ENCODE results near the gene CLEC12A.
A peak's percentile ranks its signal among the peaks of the same experiment; 100 is the strongest.
"Not testable (repeated sequence)": the region's sequence is repeated elsewhere in the genome, so short reads cannot be mapped to it uniquely, and the experiment has no call there.

The CLEC12A gene

DNA sequence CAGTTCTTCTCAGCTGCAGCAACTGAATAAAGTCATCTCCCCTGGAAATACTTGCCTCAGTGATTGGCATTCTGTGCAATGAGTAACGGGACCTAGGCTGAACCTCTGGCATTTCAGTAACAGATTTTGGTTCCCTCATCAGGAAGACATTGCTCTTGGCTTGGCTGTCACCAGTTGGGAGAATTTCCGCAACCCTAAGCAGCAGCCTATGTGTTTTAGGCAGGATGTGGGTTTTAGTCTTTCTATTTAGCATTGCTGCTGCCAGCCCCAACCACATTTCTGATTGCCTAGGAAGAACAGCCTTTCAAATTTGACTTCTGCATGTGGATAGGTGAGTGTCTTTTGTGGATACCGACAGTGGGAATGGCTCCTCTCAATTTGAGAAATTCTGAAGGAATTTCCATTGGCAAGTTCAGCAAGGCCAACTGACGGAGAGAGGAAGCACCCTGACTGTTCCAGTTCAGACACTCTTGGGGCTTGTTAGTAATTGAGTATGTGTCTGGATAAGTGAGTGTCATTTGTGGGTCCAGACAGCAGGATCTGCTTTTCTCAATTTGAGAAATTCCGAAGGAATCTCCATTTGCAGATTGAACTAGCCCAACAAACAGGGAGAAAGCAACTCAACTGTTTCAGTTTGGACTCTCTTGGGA is 20.1 kb upstream of the CLEC12A start:
- Histone ChIP-seq H3K36me3 (ENCODE audit: insufficient read depth, low read length) (no peaks in the 10 kb centered on the region), H3K27ac (no peak overlapping the region), H3K9ac (ENCODE audit: insufficient read length) (no peak overlapping the region), H3K9me3 (ENCODE audit: low read depth, low read length) (no peaks in the 10 kb centered on the region), H3K4me3 (no peak overlapping the region)
- TF ChIP-seq FOXP2 (optimal IDR thresholded peaks at IDR 0.05; ENCODE audit: control extremely low read depth, extremely low read length, insufficient read depth) (no peak), POLR2AphosphoS5 (IDR thresholded peaks at IDR 0.05; ENCODE audit: borderline replicate concordance, low read depth, low read length) (no peak), EZH2 (IDR thresholded peaks at IDR 0.05) (no peak)
- DNase-seq (ENCODE audit: low read depth, low spot score): no peak

DNA sequence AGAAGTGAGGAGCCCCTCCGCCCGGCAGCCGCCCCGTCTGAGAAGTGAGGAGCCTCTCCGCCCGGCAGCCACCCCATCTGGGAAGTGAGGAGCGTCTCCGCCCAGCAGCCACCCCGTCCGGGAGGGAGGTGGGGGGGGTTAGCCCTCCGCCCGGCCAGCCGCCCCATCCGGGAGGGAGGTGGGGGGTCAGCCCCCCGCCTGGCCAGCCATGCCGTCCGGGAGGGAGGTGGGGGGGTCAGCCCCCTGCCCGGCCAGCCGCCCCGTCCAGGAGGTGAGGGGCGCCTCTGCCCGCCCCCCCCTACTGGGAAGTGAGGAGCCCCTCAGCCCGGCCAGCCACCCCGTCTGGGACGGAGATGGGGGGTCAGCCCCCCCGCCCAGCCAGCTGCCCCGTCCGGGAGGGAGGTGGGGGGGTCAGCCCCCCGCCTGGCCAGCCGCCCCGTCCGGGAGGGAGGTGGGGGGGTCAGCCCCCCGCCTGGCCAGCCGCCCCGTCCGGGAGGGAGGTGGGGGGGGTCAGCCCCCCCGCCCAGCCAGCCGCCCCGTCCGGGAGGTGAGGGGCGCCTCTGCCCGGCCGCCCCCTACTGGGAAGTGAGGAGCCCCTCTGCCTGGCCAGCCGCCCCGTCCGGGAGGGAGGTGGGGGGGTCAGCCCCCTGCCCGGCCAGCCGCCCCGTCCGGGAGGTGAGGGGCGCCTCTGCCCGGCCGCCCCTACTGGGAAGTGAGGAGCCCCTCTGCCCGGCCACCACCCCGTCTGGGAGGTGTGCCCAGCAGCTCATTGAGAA is 18.1 kb upstream of the CLEC12A start:
- H3K9ac ChIP-seq (ENCODE audit: insufficient read length); H3K27ac ChIP-seq; H3K36me3 ChIP-seq (ENCODE audit: insufficient read depth, low read length); H3K4me3 ChIP-seq; H3K9me3 ChIP-seq (ENCODE audit: low read depth, low read length); DNase-seq (ENCODE audit: low read depth, low spot score): not testable (repeated sequence)

DNA sequence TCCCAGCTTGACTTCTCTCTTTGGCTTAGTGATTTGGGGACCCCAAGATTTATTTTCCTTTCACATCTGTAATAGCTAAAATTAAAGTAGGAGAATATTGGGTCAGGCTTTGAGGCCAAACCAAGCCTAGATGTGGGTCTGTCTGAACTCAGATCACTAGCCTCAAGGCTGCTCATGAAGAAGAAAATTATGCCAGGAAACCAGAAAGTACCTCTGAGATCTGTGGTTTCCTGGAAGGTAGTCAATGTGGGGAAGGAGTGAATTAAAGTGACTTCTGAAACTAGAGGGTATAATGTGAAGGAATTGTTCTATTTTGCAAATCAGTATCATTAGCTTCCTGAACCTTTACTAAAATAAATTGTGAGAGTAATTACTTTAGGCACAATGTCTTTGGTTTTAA is 13.4 kb upstream of the CLEC12A start:
- no peak for DNase-seq (ENCODE audit: low read depth, low spot score)
- no peak for TF ChIP-seq EZH2 (IDR thresholded peaks at IDR 0.05)
- no peak for TF ChIP-seq FOXP2 (optimal IDR thresholded peaks at IDR 0.05; ENCODE audit: control extremely low read depth, extremely low read length, insufficient read depth)
- TF ChIP-seq POLR2AphosphoS5 (IDR thresholded peaks at IDR 0.05; ENCODE audit: borderline replicate concordance, low read depth, low read length): no peak
- no peak overlapping the region for H3K27ac ChIP-seq
- H3K4me3 ChIP-seq: no peak overlapping the region
- H3K36me3 ChIP-seq (ENCODE audit: insufficient read depth, low read length): no peaks in the 10 kb centered on the region
- H3K9me3 ChIP-seq (ENCODE audit: low read depth, low read length): no peaks in the 10 kb centered on the region
- no peak overlapping the region for H3K9ac ChIP-seq (ENCODE audit: insufficient read length)

DNA sequence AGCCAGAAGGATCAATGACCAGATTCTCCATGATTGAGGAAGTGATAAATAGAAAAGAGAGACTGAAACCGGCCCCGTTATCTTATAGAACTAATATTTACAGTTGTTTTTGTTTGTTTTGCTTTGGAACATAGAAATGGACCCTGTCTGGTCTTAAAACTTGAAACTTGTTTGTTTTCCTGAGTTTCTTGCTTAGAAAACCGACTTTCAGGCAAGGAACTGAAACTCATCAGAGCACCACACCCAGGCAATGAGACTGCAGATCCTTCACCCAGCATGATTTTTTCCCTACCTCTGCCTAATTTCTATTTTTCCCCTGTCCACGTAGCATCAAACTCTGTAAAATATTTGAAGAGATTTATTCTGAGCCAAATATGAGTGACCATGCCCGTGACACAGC is 10.6 kb upstream of the CLEC12A start:
- no peak for DNase-seq (ENCODE audit: low read depth, low spot score)
- no peak overlapping the region for H3K27ac ChIP-seq
- no peak overlapping the region for H3K4me3 ChIP-seq
- H3K9ac ChIP-seq (ENCODE audit: insufficient read length): no peak overlapping the region
- no peaks in the 10 kb centered on the region for H3K36me3 ChIP-seq (ENCODE audit: insufficient read depth, low read length)
- TF ChIP-seq POLR2AphosphoS5 (IDR thresholded peaks at IDR 0.05; ENCODE audit: borderline replicate concordance, low read depth, low read length): no peak
- H3K9me3 ChIP-seq (ENCODE audit: low read depth, low read length): no peaks in the 10 kb centered on the region

DNA sequence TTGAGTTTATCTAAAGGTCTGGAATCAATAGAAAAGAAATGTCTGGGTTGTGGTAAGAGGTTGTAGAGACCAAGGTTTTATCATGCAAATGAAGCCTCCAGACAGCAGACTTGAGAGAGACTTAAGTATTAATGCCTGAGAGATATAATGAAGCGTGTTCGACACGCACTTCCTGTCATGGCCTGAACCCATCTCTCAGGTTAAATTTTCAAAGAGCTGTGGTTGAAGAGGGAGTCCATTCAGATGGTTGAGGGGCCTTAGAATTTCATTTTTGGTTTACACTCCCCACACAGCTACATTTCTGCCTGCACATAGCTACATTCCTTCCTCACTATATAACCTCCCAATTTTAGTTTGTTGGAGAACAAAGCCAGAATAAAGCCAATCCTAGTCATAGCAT is 10.1 kb upstream of the CLEC12A start:
- TF ChIP-seq EZH2 (IDR thresholded peaks at IDR 0.05) (no peak), FOXP2 (optimal IDR thresholded peaks at IDR 0.05; ENCODE audit: control extremely low read depth, extremely low read length, insufficient read depth) (no peak), POLR2AphosphoS5 (IDR thresholded peaks at IDR 0.05; ENCODE audit: borderline replicate concordance, low read depth, low read length) (no peak; the same call in 1 of the 2 replicates)
- Histone ChIP-seq H3K4me3 (0 out of 2 replicates have a peak overlapping the region, but pooled peaks have one; percentile 20), H3K27ac (no peak overlapping the region), H3K36me3 (ENCODE audit: insufficient read depth, low read length) (no peaks in the 10 kb centered on the region), H3K9ac (ENCODE audit: insufficient read length) (no peak overlapping the region), H3K9me3 (ENCODE audit: low read depth, low read length) (no peaks in the 10 kb centered on the region)
- no peak for DNase-seq (ENCODE audit: low read depth, low spot score)

DNA sequence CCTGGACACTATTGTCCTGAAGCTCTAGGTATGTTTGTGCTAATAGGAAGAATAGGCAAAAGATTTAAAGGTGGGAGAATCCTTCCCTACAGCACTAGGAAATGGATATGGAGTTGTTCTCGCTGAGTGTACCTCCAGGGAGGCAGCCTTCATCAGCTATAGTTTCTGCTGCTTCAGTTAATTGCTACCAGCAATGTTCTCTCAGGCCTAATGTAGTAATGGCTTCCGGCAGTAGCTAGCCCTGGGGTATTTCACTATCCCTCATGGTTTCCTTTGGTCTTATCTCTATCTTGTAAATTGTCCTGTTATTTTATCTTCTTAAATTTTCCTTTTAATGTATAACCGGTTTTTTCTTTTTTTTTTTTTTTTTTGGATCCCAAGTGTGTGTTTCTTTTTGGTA is 9.3 kb upstream of the CLEC12A start:
- TF ChIP-seq POLR2AphosphoS5 (IDR thresholded peaks at IDR 0.05; ENCODE audit: borderline replicate concordance, low read depth, low read length): no peak; the same call in 1 of the 2 replicates
- TF ChIP-seq FOXP2 (optimal IDR thresholded peaks at IDR 0.05; ENCODE audit: control extremely low read depth, extremely low read length, insufficient read depth): no peak
- TF ChIP-seq EZH2 (IDR thresholded peaks at IDR 0.05): no peak
- Histone ChIP-seq H3K4me3 (no peak overlapping the region), H3K9me3 (ENCODE audit: low read depth, low read length) (no peaks in the 10 kb centered on the region), H3K36me3 (ENCODE audit: insufficient read depth, low read length) (no peaks in the 10 kb centered on the region), H3K27ac (no peak overlapping the region), H3K9ac (ENCODE audit: insufficient read length) (no peak overlapping the region)
- peak; percentile 75 for DNase-seq (ENCODE audit: low read depth, low spot score)

DNA sequence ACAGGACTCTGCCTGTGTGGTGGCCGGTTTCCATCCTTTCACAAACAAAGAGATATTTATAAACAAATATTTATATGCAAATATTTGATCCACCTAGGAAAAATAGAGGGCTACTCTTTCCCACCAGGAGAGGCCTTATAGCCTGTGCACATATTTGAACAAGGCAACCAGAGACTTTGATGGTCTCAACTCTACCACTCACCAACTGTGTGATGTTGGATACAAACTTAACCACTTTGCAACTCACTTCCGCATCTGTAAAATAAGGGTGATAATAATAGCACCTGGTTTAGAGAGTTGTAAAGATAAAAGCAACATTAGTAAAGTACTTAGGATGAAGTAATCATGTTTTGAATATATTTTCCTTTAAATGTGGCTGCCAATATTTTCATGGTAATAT is 1.5 kb upstream of the CLEC12A start:
- TF ChIP-seq FOXP2 (optimal IDR thresholded peaks at IDR 0.05; ENCODE audit: control extremely low read depth, extremely low read length, insufficient read depth): no peak
- TF ChIP-seq POLR2AphosphoS5 (IDR thresholded peaks at IDR 0.05; ENCODE audit: borderline replicate concordance, low read depth, low read length): no peak
- Histone ChIP-seq H3K9ac (ENCODE audit: insufficient read length) (no peak overlapping the region), H3K36me3 (ENCODE audit: insufficient read depth, low read length) (no peaks in the 10 kb centered on the region), H3K4me3 (no peak overlapping the region), H3K27ac (no peak overlapping the region), H3K9me3 (ENCODE audit: low read depth, low read length) (no peaks in the 10 kb centered on the region)
- no peak for DNase-seq (ENCODE audit: low read depth, low spot score)

DNA sequence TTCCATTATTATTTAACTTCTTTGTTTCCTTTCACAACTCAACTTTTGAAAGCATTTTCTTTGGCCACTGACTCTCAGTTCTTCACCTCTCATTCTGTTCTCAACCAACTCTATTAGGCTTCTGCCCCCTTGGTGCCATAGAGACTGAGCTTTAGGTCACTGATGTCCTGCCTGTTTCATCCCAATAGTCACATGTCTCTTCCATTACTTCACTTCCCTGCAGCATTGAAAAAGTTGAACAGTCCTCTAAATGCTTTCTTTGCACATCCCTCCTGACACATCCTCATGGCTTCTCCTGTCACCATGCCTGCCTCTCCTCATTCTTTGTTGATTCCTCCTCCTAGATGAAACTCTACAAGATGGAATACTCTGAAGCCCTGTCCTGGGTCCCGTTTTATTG is 2.7 kb downstream of the CLEC12A start:
- Histone ChIP-seq H3K4me3 (no peak overlapping the region), H3K27ac (no peak overlapping the region), H3K9ac (ENCODE audit: insufficient read length) (no peak overlapping the region), H3K9me3 (ENCODE audit: low read depth, low read length) (no peaks in the 10 kb centered on the region), H3K36me3 (ENCODE audit: insufficient read depth, low read length) (no peaks in the 10 kb centered on the region)
- DNase-seq (ENCODE audit: low read depth, low spot score): no peak
- TF ChIP-seq FOXP2 (optimal IDR thresholded peaks at IDR 0.05; ENCODE audit: control extremely low read depth, extremely low read length, insufficient read depth) (no peak), POLR2AphosphoS5 (IDR thresholded peaks at IDR 0.05; ENCODE audit: borderline replicate concordance, low read depth, low read length) (no peak), EZH2 (IDR thresholded peaks at IDR 0.05) (no peak)

DNA sequence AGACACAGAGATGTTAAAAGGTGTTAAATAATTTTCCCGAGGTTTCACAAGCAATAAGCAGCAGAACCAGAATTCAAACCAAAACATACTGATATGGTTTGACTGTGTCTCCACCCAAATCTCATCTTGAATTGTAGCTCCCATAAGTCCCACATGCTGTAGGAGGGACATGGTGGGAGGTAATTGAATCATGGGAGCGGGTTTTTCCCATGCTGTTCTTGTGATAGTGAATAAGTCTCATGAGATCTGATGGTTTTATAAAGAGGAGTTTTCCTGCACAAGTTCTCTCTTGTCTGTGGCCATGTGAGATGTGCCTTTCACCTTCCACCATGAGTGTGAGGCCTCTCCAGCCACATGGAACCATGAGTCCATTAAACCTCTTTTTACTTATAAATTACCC is 3.5 kb downstream of the CLEC12A start:
- not testable (repeated sequence) for H3K36me3 ChIP-seq (ENCODE audit: insufficient read depth, low read length); DNase-seq (ENCODE audit: low read depth, low spot score); H3K9ac ChIP-seq (ENCODE audit: insufficient read length); H3K27ac ChIP-seq; H3K9me3 ChIP-seq (ENCODE audit: low read depth, low read length); H3K4me3 ChIP-seq
